GM19468 (cell line): ENCODE results near the gene DDB1.

Experiments
- ATAC-seq: cut with Tn5 transposase; IDR thresholded peaks from one replicate; pipeline ENCODE4 v1.9.1; 2021; ENCODE audit warnings: mild to moderate bottlenecking, moderate library complexity, moderate number of reproducible peaks; ENCODE audit not compliant: unreplicated experiment; ENCODE audit errors: extremely low read depth

The DDB1 gene

DNA sequence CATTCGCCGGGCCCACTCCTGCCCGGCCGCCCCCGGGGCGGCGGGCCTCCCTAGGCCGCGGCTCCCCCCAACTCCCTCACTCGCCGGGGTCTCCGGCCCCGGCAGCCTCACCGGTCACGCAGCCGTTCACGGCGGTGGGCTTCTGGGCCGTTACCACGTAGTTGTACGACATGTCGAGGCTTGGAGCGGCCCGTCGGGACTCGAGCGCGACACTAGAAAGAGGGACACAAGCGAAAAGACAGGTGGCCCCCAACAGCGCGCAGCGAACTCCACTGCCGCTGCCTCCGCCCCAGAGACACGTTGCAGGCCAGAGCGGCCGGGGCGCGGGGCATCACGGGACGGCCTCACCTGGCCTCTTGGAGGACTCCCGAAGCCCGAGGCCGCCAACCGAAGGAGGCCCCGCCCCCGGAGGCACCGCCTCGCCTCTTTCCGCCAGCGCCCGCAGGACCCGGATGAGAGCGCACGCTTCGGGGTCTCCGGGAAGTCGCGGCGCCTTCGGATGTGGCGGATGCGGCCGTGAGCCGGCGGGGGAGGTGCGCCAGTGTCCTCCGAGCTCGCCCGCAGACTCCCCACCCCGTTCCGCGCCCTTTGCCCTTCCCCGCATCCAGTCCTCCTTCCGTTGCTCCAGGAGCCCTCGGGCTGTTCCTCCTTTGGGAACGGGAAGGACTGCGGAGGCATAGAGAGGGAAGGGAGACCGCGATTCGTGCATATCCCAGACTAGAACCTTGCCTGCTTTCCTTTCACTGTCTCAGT is at the start of gene DDB1, which contains the start of gene TKFC:
TSS of gene DDB1 (minus strand) at position 309 of the 753 bp plus-strand sequence. CDS start at position 172, 137 bp downstream.
TSS of gene TKFC (plus strand) at position 432 of the 753 bp plus-strand sequence. CDS start 1,501 bp downstream, outside the sequence.
- ATAC-seq = peak; percentile 82

DNA sequence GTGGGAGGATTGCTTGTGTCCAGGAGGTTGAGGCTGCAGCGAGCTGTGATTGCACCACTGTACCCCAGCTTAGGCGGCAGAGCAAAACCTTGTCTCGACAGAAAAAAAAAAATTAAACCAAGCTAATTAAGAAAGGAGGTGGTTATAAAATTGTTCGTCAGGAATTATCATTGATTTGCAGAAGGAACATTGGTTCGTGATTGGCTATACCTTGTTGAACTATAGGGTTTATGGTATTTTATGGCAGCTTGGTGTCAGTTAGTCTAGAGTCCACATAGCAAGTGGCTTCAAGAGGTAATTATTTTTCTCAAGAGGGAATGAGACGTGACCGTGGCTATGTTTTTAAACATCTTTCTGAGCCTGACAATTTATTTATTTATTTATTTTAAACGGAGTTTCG is 48.0 kb upstream of the DDB1 start:
- ATAC-seq = no peak

DNA sequence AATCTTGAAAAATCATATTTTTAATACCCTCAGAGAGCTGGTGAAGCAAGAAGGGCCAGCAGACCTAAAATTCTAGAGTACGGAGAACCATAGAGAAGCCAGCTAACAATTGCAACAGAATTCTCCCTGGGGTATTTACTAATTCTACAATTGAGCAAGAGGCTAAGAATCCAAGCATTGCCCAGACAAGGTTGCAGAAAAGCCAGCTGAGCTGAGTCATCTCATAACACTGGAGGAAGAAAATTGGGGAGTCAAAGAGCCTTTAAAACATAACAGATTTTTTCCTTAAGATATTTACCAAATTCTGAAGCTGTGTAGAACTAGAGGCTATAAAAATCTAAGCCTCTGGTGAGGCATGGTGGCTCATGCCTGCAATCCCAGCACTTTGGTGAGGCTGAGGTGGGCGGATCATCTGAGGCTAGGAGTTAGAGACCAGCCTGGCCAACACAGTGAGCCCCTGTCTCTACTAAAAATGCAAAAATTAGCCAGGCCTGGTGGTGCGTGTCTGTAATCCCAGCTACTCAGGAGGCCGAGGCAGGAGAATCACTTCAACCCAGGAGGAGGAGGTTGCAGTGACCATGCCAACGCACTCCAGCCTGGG is 45.9 kb upstream of the DDB1 start:
- no peak for ATAC-seq

DNA sequence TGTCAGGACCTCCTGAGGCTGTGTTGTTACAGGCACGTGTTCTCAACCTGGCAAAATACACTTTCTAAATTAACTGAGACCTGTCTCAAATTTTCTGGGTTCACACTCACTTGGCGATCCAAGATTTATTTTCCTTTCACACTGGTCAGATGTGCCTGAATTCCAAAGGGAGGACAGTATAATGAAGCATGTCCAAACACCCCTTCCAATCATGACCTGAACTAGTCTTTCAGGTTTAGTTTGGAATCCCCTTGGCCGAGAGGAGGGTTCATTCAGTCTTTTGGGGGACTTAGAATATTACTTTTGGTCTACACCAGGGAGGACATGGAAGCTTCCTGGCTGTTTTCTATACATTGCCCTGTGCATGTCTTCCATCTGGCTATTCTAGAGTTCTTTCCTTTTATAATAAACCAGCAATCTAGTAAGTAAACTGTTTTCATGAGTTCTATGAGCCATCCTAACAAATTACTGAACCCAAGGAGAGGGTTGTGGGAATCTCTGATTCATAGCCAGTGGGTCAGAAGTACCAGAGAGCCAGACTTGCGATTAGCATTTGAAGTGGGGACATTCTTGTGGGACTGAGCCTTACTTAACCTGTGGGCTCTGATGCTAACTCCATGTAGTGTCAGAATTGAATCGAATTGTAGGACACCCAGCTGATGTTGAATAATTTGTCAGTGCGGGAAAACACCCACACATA is 44.7 kb upstream of the DDB1 start:
- ATAC-seq = no peak

DNA sequence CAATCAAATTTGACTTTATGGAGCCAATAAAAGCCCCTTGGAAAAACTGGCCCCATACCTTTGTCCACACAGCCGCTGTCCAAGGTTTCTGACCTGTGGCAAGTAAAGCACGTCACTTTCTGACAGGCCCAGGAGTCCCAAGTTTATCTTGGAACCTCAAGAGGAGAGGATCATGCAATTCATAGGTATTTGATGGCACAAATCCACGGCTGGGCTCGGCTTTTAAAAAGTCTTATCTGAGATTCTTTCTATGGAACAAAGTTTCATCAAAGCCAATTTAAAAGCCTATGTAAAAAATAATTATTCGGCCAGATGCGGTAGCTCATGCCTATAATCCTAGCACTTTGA is 42.8 kb upstream of the DDB1 start:
- no peak for ATAC-seq

DNA sequence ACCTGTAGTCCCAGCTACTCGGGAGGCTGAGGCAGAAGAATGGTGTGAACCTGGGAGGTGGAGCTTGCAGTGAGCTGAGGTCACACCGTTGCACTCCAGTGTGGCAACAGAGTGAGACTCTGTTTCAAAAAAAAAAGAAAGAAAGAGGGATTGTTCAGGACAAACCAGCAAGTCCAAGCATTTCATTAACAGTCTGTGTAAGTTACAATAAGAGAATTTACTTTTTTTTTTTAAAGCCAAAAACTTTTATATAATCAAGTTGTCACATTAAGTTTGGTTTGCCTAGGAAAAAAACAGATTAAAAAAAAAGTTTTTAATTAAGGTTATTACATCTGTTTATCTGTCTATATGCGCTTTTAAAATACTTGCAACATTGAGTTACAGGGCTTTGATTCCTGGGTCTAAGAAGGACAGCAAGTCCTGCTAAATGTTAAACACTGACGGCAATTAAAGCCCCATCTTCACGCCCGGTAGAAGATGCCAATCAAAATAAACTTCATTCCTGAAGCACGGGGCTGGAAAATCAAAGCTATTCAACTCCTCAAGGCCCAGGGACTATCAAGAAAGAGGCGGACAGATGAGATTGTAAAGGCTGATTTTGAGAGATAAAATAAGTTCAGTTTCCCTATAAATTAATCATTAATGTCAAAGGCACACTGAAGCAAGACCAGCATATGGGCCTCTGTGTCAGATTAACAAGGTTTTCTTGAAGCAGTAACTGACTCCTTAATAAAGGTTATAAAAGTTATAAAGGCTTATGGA is 39.9 kb upstream of the DDB1 start:
- ATAC-seq = no peak

DNA sequence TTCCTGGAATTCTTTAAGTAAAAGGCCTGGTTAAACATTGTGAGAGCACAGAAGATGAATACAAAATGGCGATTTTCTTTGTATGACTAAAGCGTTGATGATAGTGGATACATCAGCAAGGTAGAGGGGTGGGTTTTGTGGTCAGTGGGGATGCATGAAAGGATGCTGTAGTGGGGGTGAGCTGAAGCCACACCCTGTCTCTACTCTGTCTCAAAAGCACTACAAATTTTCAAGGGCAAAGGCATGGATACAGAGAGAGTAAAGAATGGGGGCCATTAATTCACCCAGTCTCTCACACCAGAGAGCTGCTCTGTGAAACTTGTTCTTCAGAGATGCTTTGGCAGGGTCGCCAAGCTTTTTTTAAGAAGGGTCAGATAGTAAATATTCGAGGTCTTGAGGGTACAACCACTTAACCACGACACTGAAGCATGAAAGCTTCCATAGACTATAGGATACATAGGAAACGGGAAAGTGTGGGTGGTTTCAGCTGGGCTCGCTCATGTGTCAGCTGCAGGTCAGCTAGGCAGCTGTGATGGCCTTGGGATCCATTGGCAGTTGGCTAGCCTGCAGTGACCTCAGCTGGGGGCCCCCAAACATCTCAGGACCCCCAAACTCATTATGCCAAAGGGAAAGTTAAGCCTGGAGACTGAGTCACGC is 37.6 kb upstream of the DDB1 start:
- no peak for ATAC-seq

DNA sequence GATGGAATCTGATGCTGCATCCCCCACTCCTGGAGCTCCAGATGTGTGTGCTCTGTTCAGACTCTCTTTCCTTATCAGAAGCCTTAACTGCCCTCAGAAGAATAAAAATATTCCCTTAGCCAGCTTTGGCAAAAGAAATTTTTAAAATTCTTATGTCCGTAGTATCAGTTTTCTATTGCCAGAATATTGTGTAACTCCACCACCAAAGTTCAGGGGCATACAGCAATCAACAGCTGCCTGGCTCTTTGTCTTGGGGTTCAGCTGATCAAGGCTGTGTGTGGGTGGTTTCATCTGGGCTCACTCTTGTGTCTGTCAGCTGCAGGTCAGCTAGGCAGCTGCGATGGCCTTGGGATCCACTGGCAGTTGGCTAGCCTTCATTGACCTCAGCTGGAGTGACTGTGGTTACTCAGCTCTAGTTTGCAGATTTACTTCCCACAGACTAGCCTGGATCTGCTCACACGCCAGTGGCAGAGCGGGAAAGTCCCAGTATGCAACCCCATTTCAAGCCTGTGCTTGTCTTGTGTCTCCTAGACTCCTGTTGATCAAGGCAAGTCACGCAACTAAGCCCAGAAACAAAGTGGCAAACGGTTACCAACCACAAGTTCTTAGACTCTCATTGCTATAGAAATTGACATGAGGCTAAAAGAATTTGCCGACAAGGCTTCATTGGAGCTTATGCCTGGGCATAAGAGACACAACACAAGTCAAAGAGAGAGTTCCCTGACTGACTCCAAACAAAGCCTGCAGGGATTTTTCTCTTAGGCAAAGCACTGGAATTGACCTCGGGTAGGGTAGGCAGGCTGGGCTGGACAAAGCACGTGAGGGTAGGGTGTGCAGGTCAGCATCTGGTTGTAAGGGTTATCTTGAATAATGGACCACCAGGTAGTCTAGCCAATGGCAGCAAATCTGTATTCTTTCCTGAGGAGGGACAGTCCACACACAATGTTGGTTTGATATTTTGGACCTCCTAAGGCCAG is 36.8 kb upstream of the DDB1 start:
- ATAC-seq = no peak

DNA sequence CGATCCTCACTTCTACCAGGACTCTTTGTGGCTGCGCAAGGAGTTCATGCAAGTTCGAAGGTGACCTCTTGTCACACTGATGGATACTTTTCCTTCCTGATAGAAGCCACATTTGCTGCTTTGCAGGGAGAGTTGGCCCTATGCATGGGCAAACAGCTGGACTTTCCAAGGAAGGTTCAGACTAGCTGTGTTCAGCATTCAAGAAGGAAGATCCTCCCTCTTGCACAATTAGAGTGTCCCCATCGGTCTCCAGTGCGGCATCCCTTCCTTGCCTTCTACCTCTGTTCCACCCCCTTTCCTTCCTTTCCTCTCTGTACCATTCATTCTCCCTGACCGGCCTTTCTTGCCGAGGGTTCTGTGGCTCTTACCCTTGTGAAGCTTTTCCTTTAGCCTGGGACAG is 35.7 kb upstream of the DDB1 start:
- no peak for ATAC-seq

DNA sequence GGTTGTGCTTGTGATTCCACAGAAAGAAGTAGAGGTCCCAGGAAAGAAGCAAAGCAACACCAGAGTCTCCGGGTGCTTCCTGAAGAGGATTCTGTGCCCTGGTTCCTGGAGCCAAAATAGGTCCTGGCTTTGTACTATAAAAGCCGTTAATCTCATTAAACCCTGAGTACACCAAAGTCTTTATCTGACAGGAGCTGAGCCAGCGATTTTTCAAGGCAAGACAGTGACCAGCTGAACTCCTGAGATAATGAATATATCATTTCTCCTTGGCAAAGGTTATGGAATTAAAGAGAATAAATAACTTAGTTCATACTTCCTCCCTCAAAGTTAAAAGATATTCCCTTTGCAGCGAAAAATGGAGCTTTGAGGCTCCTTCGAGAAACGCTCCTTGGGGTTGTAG is 34.5 kb upstream of the DDB1 start:
- ATAC-seq = no peak

DNA sequence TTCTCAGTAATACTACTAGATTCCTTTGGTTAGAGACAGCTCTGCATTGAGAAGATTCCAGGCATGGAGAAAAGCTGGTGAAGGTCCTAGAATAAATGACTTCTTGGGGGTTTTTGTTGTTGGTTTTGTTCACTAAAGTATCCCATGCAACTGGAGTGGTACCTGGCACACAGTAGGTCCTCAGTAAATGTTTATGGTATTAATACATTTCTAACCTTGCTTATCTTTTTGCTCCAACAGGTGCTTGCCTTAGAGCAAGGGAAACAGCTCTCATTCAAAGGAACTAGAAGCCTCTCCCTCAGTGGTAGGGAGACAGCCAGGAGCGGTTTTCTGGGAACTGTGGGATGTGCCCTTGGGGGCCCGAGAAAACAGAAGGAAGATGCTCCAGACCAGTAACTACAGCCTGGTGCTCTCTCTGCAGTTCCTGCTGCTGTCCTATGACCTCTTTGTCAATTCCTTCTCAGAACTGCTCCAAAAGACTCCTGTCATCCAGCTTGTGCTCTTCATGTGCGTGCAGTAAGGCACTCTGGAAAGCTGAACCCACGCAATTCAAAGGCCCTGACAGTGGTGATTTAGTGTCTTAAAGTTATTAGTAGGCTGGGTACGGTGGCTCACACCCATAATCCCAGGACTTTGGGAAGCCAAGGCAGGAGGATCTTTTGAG is 31.2 kb upstream of the DDB1 start:
- no peak for ATAC-seq

DNA sequence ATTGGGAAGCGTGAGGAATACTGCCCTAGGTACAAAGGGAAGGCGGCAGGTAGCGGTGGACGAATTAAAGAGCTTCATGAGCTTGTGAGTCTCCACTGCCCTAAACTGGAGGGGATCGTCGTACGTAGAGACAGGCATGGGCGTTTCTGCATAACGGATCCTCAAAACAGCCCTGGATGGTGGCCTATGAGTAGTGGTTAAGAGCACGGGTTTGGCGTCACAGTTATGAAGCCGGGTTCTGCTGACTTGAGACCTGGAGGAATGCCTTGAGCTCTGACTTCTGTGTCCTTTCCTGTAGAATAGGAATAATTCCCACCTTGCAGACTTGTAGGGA is 29.6 kb upstream of the DDB1 start:
- ATAC-seq = no peak

DNA sequence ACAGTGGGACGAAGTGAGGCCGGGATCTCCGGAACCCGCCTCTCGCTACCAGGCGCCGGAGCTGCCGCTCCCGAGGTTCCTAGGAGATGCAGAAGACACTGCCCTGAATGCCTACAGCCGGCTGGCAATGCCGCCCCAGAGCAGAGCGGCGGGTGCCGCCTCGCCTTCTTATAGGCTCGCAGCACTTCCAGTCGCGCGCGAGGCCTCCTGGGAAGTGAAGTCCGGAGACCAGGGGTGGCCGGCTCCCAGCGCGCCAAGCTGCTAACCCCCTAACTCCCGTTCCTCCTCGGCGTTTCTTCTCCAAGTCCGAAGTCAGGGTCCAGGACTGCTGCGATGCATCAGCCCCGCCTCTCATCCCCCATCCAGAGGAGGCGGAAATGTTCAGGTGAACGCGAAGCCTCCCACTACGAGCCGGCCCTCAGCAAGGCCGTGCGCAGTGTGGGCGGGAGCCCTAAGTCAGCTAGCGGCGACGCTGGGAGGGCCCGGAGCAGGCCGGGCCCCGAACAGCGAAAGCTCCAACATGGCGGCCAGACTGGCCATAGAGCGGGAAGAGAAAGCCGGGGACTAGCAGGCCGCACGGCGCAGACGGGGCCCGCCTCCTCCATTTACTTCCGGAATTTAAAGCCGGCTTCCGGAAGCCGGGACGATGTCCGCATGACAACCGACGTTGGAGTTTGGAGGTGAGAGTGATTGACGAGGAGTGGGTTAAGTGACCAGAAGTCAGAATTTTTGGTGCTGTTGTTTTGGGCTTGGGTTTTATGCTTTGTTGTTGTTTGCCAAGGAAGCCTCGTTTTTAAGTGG is 29.0 kb upstream of the DDB1 start, which contains the start of the genes CYB561A3 and TMEM138:
TSS of gene CYB561A3 (minus strand) at position 142 of the 801 bp plus-strand sequence. CDS start 5,169 bp downstream, outside the sequence.
TSS of gene TMEM138 (plus strand) at position 634 of the 801 bp plus-strand sequence. CDS start 2,017 bp downstream, outside the sequence.
- peak; percentile 57 for ATAC-seq

DNA sequence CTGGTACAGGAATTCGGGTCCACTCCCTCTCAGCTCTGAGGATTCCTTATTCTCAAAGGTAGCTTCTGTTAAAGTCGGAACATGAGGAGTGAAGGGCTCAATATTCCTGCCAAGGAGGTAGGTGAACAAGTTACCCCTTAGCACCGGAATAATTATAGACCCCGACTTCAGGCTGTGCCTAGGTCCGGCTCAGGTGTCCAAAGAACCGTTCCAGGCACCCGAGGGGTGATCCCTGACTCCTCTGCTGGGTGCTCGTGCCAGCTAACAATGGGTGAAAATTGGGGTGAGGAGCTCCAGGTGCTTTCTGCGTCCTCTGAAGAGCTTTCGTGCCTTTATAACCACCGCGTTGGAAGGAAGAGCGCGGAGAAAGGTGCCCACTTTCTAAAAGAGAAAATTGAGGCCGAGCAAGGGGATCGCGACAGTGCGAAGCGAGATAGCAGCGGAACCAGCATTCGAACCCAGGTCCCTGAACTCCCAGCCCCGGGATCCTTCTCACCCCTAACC is 28.4 kb upstream of the DDB1 start:
- no peak for ATAC-seq

DNA sequence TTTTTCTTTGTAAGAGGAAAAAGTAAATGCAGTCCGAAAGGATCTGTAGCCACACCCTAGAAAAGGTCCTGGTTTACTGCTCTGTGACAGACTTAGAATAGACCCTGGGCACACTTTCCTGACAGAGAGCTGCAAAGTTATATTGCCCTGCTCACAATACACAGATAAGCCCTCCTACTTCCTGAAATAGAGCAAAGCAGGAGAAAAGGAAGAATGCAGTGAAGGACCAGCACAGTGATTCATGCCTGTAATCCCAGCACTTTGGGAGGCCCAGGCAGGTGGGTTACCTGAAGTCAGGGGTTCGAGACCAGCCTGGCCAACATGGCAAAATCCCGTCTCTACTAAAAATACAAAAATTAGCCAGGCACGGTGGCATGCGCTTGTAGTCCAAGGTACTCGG is 26.6 kb upstream of the DDB1 start:
- no peak for ATAC-seq

DNA sequence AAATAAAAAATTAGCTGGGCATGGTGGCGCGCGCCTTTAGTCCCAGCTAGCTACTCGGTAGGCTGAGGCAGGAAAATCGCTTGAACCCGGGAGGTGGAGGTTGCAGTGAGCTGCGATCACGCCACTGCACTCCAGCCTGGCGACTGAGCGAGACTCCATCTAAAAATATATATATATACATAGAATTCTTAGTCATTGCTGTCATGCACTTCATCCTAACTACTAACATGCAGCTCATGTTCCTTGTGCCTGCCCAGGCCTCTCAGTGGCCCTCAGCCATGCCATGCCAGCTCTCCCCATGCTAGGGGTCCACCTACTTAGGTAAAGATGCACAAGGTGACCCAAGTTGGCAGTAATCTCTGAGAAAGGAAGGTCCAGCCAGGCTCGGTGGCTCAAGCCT is 25.7 kb upstream of the DDB1 start:
- no peak for ATAC-seq

DNA sequence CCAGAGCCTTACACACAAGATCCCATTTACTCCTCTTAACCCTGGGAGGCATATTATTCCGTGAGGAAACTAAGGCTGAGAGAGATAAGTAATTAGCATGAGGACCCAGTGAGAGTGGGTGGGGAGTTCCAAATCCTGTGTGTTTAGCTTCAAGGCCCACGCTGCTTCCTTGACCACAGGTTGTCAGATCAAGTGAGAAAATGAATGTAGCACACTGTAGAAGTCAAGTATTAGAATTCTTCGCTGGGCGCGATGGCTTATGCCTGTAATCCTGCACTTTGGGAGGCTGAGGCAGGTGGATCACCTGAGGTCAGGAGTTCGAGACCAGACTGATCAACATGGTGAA is 25.0 kb upstream of the DDB1 start:
- ATAC-seq = no peak
